DOHH2 (cell line): ENCODE data around the gene KRT77.

Experiments
- EZH2phosphoT487 ChIP-seq: fragments of 200-600 bp; sonication (generic); IDR thresholded peaks from 2 replicates; pipeline ENCODE4 v1.6.1; 2017; ENCODE audit warnings: borderline replicate concordance, mild to moderate bottlenecking, antibody characterized with exemption, low read length, moderate library complexity, mixed read lengths
- TF ChIP-seq, protein P1 (sequence below): fragments of 200-600 bp; sonication (generic); IDR thresholded peaks from one replicate; pipeline ENCODE4 v1.5.1; 2014; ENCODE audit warnings: antibody characterized with exemption, mild to moderate bottlenecking, low read depth, low read length; ENCODE audit not compliant: poor library complexity, severe bottlenecking

DNA sequence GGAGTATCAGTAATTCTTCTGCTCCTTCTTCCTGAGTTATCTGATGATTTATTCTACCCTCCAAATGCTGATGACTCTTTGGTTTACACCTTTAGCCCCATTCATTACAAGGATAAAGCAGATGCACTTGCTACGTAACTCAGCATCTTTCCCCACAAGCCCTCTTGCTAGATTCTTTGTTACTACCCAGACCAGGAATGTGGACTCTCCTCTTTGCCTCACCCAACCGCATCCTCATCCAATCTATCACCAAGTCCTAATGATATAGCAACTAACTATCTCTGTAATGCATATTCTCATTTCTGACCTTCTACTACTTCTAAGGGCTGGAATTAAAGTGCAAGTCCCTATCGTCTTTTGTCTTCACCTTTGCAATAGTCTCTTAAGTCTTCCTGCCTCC is 32.4 kb downstream of the KRT77 start:
- TF ChIP-seq, protein P1, sequence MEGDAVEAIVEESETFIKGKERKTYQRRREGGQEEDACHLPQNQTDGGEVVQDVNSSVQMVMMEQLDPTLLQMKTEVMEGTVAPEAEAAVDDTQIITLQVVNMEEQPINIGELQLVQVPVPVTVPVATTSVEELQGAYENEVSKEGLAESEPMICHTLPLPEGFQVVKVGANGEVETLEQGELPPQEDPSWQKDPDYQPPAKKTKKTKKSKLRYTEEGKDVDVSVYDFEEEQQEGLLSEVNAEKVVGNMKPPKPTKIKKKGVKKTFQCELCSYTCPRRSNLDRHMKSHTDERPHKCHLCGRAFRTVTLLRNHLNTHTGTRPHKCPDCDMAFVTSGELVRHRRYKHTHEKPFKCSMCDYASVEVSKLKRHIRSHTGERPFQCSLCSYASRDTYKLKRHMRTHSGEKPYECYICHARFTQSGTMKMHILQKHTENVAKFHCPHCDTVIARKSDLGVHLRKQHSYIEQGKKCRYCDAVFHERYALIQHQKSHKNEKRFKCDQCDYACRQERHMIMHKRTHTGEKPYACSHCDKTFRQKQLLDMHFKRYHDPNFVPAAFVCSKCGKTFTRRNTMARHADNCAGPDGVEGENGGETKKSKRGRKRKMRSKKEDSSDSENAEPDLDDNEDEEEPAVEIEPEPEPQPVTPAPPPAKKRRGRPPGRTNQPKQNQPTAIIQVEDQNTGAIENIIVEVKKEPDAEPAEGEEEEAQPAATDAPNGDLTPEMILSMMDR: no peak
- no peak for TF ChIP-seq EZH2phosphoT487
